ENCODE measurements around the gene RNF128. TPM values are rescaled to one million over a fixed set of nuclear protein-coding genes. Genes with fewer than 3 reads are reported as not detected.

RNF128 gene, protein sequence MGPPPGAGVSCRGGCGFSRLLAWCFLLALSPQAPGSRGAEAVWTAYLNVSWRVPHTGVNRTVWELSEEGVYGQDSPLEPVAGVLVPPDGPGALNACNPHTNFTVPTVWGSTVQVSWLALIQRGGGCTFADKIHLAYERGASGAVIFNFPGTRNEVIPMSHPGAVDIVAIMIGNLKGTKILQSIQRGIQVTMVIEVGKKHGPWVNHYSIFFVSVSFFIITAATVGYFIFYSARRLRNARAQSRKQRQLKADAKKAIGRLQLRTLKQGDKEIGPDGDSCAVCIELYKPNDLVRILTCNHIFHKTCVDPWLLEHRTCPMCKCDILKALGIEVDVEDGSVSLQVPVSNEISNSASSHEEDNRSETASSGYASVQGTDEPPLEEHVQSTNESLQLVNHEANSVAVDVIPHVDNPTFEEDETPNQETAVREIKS
- total RNA-seq: 0.53 and 1.4 TPM in 2 replicates
- polyA plus RNA-seq (2012): 0.30 TPM

DNA sequence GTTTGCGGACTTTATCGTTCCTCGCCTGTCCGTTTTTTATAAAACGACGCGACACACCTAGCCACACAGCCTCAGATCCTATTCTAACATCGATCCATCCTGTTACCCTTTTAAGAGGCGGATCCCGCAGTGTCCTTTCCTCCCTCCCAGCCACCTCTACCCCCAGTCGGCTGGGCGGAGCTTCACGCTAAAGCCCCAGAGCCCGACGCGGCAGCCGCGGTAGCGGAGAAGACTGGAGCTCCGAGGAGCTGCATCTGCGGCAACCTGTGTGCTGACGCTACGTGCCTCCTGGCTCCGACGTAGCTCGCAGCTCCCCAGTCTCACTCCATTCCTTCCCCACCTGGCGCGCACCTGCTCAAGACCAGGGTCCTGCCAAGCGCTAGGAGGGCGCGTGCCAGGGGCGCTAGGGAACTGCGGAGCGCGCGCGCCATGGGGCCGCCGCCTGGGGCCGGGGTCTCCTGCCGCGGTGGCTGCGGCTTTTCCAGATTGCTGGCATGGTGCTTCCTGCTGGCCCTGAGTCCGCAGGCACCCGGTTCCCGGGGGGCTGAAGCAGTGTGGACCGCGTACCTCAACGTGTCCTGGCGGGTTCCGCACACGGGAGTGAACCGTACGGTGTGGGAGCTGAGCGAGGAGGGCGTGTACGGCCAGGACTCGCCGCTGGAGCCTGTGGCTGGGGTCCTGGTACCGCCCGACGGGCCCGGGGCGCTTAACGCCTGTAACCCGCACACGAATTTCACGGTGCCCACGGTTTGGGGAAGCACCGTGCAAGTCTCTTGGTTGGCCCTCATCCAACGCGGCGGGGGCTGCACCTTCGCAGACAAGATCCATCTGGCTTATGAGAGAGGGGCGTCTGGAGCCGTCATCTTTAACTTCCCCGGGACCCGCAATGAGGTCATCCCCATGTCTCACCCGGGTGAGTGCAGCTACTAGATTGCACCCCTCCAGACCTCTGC is at the start of gene RNF128:
Gene RNF128 (plus strand): TSS at position 217 of the 953 bp plus-strand sequence. CDS start 213 bp downstream, at position 430.
- peak; percentile 41 for DNase-seq (ENCODE audit: low read depth)

DNA sequence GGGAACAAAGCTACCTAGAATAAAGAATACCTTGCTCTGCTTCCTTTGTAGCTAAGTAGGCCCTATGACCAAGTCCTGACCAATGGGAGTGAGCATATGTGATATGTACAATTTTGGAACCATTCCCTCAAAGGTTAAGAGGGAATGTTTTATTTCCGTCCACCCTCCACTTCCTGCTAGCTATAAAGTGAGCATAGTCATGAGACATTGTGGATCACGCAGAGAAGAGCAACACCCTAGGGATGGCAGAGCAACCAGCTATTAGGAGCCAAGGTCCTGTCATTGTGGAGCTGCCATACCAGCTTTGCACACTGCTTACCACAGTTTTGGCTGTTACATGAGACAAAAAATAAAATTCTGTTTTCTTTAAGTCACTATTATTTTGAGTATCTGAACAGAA is 45.8 kb upstream of the RNF128 start:
- DNase-seq (ENCODE audit: low read depth): no peak

DNA sequence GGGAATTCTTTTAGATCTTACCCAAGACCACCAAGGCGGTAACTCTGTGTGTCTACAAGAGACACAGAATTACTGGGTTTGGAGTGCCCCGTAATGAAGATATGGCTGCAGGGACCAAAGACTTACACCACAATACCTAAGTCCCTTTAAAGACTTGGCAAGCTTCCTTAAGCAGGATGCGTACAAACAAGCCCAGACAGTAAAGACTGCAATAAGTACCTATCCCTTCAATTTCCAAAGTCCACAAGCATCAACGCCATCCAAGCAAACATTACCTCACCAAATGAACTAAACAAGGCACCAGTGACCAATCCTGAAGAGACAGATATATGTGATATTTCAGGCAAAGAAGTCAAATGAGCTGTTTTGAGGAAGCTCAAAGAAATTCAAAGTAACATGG is 42.3 kb upstream of the RNF128 start:
- DNase-seq (ENCODE audit: low read depth): no peak

DNA sequence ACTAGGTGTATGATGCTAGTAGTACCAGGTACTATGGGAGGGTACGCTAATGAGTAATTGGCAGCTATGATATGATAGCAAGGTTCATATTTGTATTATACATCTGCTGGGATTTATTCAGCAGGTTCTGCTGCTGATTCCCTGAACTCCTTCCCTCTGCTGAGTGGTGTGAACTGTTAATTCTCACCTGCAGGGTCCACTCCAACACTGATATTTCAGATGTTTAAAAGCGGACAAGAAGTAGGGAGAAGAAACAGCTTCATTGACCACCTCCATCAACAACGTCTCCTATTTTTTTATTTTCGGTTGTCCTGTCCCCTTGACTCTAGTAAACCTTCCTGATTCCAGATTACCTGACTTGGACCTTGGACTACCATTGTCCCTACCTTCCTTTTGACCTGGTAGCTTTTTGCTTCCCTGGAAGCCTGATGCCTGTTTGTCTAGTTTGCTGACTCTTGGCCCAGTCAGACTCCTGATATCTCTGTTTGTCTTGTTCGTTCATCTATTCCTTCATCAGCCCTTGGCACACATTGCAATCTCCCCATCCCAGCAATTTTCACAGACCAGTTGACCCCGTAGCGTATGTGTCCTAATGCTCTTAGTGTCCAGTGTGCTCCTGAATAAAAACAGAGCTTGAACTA is 34.0 kb upstream of the RNF128 start:
- DNase-seq (ENCODE audit: low read depth): no peak

DNA sequence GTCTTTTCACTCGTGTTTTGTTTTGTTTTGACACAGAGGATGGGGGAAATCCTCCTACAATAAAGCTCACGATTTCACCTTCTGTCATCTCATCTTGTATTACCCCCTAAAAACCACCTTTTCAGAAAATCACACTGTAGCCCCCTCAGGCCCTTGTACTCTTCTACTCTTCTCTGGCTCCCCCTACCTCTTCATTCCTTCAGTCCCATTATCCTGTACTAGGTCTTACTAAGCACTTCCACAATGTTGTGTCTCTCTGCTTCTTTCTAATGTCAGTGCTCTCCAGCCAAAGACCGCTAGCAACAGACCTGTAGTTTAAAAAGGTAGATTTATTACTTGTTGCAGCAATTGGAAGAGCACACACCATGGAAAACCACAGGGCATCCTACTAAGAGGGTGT is 30.0 kb upstream of the RNF128 start:
- DNase-seq (ENCODE audit: low read depth): no peak

DNA sequence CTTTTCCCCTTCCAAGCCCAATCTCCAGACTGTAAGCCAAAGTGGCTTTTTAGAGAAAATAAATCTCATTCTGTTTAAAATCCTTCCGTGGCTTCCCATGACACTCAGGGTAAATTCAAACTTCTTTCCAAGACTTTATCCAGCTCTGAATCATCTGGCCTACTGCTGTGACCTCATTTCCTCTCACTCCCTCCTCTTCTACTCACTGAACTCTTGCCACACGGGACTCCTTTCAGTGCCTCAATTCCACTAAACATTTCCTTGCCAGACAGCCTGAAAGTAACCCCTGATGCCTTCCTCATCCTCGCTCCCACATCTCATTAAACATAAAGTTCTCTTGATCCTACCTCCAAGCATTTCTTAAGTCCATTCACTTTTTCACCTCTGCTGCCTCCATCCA is 27.8 kb upstream of the RNF128 start:
- peak; percentile 13 for DNase-seq (ENCODE audit: low read depth)

DNA sequence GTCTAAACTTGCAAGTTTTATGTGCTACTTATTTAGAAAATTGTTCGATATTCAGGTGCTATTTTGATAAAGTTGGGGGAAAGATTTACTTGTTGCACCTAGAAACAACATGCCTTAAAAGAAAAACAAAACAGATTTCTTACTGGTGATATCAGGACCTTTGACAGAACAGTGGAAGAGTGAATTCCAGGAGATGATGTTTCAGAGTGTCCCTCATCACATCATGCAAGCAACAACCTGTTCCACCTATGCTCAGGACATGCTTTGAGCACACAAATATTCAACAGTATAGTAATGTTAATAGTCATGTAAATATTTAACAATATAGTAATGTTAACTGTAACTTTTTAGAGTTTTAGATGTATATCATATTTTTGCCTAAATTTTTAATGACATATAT is 23.9 kb upstream of the RNF128 start:
- no peak for DNase-seq (ENCODE audit: low read depth)

DNA sequence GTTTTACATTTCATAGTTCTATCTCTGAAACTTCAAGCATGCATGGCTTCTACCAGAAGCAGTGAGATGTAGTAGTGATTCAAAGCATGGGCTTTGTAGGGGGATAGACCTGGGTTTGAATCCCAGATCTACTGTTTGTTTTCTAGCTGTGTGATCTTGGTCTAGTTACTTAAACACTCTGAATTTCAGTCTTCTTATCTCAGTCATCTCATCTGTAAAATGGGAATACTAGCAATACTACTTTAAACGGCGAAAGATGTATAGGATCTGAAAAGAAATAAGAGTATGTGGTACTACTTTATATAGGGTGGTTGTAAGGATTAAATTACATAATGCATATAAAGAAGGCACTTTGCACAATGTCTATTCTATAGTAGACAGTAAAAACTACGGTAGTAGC is 20.0 kb upstream of the RNF128 start:
- DNase-seq (ENCODE audit: low read depth): no peak

DNA sequence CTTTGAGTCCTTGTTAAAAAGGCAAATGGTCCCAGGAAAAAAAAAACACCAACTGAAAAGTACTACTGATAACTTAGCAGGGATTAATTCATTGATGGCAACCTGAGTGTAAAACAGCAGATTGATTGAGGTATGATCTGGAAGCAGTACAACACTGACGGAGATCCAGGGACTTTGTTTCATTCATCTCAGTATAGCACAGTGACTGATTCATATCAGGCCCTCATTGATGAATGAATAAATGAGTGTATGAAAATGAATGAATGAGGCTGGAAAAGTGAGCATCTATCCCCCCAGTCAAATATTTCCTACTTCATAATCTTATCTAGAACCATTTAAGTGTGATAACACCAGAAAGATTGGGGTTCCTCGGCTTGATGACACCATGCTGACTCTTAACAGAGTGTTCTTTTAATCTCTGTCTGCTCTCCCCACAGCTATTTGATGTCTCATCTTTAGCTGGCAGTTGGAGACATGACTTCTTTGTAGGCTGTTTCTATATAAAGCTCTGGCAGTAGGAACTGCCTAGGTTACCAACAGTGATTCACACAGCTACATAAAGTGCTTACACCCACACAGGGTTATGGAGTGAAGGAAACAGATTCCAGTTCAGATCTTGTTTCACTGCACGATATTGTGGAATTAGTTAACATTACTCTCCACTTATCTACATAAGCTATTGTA is 18.6 kb upstream of the RNF128 start:
- DNase-seq (ENCODE audit: low read depth): peak; percentile 83

DNA sequence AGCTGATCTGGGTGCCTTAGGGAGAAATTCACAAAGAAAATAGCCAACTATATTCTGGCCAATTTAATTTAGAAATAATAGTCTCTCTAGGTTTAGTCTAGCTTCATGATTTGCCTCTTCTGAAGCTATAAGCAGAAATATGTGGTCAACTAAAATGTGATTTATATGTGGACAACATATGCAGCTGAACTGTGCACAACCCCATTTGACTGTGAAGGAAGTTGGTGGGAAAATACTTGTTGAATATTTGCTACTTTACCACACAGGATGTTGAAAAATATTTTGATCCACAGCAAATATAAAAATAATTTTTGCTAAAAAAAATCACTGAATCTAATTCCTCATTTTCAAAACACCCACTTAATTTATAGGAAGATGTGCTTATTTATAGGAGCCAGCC is 15.7 kb upstream of the RNF128 start:
- DNase-seq (ENCODE audit: low read depth): no peak

DNA sequence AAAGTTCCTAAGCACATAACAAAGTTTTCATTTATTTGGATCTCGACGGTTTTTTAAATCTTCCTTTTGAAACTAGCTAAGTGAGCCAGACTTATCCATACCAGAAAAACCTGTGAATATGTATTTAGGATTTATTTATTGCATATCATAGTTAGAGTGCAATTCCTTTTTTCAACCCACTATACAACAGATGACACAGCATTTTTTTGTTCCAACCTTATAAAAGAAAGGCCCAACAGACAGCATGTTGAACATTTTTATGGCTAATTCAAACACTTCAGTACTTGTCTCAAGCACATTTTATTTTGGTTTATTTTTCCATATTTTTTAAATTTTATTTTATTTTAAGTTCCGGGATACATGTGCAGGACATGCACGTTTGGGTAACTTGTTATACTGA is 15.1 kb upstream of the RNF128 start:
- DNase-seq (ENCODE audit: low read depth): no peak

DNA sequence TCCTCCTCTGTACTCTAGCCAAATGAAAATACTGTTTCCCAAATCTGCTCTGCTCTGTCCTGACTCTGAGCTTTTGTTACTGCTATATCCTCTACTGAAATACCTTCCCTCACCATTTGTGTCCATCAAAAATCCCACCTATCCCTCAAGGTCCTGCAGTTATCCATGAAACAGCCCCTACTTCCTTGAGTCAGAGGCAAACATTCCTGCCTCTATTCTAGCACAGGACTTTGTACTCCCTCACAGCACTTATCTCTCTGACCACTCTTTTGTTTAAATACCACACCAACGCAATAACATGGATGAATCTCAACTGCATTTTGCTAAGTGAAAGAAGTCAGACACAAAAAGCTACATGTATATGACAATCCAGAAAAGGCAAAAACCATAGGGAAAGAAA is 10.5 kb upstream of the RNF128 start:
- DNase-seq (ENCODE audit: low read depth): no peak

DNA sequence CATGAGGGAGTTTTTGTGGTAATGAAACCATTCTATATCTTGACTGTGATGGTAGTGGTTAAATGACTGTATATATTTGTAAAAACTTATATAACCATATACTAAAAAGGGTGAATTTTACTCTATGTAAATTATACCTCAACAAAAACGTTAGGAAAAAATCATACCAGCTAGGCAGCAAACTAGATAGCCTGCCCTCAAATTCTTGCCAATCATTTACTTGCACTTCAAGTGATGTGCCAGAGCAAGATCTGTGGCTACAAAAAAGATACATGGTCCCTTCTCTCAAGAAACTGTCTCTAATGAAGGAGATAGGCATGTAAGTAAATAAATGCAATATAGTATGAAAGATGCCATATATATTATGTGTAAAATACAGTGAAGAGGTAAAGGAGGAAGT is 10.0 kb upstream of the RNF128 start:
- DNase-seq (ENCODE audit: low read depth): no peak

DNA sequence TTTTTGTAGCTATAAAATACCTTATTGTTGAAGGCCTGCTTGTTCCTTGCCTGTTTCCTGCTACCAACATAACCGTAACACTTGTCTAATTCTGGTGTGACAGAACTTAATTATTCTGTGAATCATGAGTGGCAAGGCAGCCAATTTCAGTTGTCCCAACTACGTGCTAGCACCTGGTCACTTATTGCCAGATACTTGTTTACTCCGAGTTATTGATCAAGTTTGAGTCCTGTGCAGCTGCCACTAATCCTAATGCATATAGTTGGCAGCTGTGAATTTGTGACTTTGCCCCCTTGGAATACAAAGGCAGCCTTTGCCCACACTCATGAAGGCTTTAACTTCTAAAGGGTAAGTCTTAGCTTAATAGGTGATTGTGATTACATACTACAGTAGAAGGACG is 7.8 kb upstream of the RNF128 start:
- no peak for DNase-seq (ENCODE audit: low read depth)

DNA sequence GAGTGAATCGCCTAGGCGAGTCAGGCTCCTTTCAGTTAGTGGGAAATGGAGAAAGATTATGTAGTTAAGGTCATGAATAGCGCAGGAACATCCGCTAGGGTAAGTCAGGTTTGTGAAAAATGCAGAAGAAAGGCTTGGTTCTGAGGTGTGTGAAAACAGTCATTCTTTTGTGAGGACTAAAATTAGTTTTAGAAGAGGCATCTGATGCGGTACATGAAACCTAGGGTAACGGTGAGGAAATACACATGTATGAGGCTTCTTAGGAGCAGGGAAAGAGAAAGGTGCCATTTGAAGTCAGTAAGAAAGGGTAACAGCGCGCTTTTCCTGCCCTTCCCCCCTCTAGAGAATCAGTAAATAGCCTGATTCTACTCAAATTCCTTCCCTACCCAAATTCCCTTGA is 570 bp upstream of the RNF128 start:
- no peak for DNase-seq (ENCODE audit: low read depth)

DNA sequence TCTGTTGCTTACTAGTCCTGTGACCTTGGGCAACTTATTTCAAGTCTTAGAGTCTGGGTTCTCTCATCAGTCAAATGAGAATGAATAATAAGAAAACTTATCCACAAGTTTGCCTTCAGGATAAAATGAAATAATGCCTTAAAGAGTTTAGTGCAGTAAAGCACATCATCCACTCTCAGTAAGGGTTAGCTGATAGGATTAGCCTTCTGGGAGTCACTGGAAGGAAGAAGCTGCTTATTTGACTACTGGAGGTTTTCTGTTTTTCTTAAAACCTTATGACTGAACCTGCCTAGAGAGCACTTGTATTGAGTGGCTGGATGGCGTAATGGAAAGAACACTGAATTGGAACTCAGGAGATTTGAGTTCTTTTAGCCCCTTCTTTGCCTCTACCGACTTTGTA is 1.8 kb downstream of the RNF128 start:
- no peak for DNase-seq (ENCODE audit: low read depth)

DNA sequence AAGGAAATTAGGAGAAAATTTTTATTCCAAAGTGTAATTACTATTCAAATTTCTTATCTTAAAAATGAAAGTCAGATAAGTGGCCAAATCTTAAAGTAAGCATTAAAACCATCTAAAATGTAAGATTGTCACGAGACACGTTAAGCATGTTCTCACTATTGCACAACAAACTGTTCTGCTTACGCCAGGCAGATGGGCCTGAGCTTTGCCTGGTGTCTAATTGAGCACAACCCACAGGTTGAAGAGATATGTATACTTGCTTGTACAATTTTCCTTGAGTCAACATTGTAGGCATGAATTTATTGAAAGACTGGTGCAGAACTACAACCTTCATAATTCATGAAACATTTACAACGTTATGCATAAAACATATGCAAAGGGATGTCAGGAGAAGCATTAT is 3.9 kb downstream of the RNF128 start:
- DNase-seq (ENCODE audit: low read depth): no peak

DNA sequence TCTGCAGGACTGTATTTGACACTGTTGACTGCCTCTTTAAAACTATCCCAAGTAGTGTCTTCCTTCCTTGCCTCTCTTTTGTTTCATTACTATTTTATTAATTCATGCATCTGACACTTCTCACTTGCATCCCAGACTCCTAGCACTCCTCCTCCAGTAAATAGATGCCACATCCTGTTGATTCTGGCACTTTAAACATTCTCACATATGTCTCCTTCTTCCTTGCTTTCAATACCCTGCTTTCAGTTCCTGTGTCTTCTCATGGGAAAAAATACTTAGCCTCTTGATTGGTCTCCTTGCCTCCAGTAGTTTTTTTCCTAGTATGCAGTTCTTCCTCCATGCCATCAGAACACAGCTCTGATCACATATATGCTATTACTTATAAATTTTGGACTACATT is 5.1 kb downstream of the RNF128 start:
- no peak for DNase-seq (ENCODE audit: low read depth)

DNA sequence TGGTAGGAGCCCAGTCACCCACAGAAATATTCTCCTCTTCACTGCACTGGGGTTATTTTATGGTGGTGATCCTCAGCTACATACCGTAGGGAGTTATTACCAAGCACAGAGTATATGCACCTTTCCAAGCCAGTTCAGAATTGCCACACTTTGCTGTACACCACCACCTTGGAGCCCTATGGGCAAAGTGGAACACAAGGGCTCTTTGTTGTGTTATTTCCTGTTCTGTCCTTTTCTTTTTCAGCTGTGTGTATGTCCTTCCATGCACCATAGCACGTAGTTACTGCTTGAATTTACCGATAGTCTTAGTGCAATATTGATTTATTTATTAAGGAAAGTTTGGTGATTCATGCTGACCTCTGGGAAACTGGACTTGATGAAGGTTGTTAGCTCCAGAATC is 8.3 kb downstream of the RNF128 start:
- no peak for DNase-seq (ENCODE audit: low read depth)

DNA sequence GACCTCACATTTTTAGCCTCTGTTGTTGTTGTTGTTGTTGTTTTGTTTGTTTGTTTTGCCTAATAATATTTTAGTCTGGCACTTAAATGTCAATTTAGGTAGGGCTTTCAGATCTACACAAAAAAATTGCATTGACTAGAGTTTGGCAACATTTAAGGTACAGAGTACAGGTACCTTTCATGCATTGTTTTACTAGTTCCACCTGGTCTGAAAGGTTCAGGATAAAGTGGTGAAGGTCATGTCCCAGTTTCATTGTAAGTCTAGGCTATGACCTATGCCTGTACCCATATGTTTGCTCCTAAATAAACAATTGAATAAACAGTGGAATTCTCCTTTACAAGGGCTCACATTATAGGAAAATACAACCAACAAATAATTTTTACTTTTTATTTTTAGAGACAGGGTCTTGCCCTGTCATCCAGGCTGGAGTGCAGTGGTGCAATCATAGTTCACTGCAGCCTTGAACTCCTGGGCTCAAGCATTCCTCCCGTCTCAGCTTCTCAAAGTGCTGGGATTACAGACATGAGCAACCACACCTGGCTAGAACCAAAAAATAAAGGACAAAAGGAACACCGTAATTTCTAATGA is 13.8 kb downstream of the RNF128 start:
- no peak for DNase-seq (ENCODE audit: low read depth)

DNA sequence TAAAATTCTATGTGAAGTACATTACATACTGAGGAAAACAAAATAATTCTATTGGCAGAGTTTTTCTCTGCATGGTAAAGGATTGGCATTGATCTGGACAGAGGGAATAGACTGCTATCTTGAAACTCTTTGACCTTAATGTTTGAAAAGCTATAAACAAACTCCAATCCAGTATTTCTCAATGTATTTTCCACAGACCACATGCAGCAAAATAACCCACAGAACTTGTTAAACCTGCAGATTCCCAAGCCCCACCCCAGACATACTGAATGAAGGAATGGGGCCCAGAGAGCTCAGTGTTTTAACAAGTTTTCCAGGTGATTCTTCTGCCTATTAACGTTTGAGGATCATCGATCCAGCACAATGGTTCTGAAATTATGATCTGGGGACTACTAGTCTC is 15.7 kb downstream of the RNF128 start:
- no peak for DNase-seq (ENCODE audit: low read depth)

Data from myocyte (in vitro differentiated cells).